ENCODE results near the gene CCNY.

DNA sequence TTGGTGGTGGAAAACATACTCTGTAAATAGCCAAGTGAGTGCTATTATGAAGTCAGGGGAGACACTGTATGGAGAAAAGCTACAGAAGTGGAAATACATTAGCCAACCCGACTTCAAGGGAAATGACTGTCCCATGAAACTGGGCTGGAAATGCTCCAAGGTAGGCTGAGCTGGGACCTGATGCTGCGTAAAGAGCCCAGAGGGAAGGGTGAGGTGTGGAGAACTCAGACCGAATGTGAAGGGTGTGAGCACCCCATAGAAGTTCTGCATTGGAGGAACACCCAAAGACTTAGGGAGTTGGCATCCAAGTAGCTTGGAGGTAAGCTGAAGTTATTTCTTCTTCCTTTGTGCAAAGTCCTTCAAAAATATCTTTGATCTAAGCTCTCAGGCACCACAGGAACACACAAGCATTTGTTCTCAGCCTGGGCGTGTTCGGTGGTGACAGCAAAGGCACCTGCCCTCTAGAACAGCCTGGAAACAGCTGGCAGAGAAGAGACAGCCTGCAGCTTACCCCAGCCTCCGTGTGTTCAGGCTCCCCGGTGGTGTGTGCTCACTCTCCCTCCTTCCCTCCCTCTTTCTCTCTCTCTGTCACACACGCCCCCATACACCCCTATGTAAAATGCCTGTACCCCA, 249.7 kb downstream of the CCNY start:
- TF ChIP-seq CEBPB (IDR thresholded peaks at IDR 0.05; ENCODE audit: low read depth) (no peak), JUND (IDR thresholded peaks at IDR 0.05) (no peak), EZH2 (IDR thresholded peaks at IDR 0.05) (no peak), SIN3A (IDR thresholded peaks at IDR 0.05; ENCODE audit: low read depth) (no peak), SP1 (IDR thresholded peaks at IDR 0.05; ENCODE audit: low read depth) (no peak), RAD21 (IDR thresholded peaks at IDR 0.05; ENCODE audit: low read depth) (no peak), ZNF274 (IDR thresholded peaks at IDR 0.05; ENCODE audit: low read depth, low read length) (no peak), TCF7L2 (IDR thresholded peaks at IDR 0.05; ENCODE audit: borderline replicate concordance, extremely low read depth, insufficient read depth, insufficient read length) (no peak)
- TF ChIP-seq, protein P1, sequence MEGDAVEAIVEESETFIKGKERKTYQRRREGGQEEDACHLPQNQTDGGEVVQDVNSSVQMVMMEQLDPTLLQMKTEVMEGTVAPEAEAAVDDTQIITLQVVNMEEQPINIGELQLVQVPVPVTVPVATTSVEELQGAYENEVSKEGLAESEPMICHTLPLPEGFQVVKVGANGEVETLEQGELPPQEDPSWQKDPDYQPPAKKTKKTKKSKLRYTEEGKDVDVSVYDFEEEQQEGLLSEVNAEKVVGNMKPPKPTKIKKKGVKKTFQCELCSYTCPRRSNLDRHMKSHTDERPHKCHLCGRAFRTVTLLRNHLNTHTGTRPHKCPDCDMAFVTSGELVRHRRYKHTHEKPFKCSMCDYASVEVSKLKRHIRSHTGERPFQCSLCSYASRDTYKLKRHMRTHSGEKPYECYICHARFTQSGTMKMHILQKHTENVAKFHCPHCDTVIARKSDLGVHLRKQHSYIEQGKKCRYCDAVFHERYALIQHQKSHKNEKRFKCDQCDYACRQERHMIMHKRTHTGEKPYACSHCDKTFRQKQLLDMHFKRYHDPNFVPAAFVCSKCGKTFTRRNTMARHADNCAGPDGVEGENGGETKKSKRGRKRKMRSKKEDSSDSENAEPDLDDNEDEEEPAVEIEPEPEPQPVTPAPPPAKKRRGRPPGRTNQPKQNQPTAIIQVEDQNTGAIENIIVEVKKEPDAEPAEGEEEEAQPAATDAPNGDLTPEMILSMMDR (IDR thresholded peaks at IDR 0.05 in 2 of 3, conservative IDR thresholded peaks at IDR 0.05 in 1 of 3; ENCODE audit: borderline replicate concordance in 1 of 3, insufficient read depth in 1 of 3, low read depth in 2 of 3, low read length in 2 of 3) = no peak
- TF ChIP-seq, protein P2, sequence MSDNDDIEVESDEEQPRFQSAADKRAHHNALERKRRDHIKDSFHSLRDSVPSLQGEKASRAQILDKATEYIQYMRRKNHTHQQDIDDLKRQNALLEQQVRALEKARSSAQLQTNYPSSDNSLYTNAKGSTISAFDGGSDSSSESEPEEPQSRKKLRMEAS (IDR thresholded peaks at IDR 0.05) = no peak
- TF ChIP-seq, protein P3, sequence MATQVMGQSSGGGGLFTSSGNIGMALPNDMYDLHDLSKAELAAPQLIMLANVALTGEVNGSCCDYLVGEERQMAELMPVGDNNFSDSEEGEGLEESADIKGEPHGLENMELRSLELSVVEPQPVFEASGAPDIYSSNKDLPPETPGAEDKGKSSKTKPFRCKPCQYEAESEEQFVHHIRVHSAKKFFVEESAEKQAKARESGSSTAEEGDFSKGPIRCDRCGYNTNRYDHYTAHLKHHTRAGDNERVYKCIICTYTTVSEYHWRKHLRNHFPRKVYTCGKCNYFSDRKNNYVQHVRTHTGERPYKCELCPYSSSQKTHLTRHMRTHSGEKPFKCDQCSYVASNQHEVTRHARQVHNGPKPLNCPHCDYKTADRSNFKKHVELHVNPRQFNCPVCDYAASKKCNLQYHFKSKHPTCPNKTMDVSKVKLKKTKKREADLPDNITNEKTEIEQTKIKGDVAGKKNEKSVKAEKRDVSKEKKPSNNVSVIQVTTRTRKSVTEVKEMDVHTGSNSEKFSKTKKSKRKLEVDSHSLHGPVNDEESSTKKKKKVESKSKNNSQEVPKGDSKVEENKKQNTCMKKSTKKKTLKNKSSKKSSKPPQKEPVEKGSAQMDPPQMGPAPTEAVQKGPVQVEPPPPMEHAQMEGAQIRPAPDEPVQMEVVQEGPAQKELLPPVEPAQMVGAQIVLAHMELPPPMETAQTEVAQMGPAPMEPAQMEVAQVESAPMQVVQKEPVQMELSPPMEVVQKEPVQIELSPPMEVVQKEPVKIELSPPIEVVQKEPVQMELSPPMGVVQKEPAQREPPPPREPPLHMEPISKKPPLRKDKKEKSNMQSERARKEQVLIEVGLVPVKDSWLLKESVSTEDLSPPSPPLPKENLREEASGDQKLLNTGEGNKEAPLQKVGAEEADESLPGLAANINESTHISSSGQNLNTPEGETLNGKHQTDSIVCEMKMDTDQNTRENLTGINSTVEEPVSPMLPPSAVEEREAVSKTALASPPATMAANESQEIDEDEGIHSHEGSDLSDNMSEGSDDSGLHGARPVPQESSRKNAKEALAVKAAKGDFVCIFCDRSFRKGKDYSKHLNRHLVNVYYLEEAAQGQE (IDR thresholded peaks at IDR 0.05; ENCODE audit: low read depth) = no peak

Measured in HCT116 (cell line).